A673 (cell line): Measurements from ENCODE around the gene OTOGL.

ENCODE experiments used
- CTCF ChIP-seq: fragments of 300-800, 200-600 bp; sonication (generic); conservative IDR thresholded peaks from 2 replicates; pipeline ENCODE4 v1.5.1; 2017; ENCODE audit warnings: low read depth, mild to moderate bottlenecking, antibody characterized with exemption, low read length, moderate library complexity, mixed read lengths
- EZH2 ChIP-seq: fragments of 200-600 bp; sonication (generic); IDR thresholded peaks from 2 replicates; pipeline ENCODE4 v1.6.1; 2017; ENCODE audit warnings: borderline replicate concordance, low read depth, mild to moderate bottlenecking, mixed read lengths, antibody characterized with exemption, low read length; ENCODE audit not compliant: poor library complexity, severe bottlenecking

- TF ChIP-seq CTCF, result no peak
- no peak for TF ChIP-seq EZH2
These were observed 281.8 kb downstream of the OTOGL start for GRCh38 chr12:80381121-80381520.
